GM19452 (cell line): ENCODE data around the gene WDR91.

Experiments
- ATAC-seq: cut with Tn5 transposase; IDR thresholded peaks from one replicate; pipeline ENCODE4 v1.9.1; 2021; ENCODE audit not compliant: unreplicated experiment

The WDR91 gene

GRCh38 chr7:135164357-135165061, 46.8 kb downstream of the WDR91 start:
- no peak for ATAC-seq

GRCh38 chr7:135162382-135163001, 48.8 kb downstream of the WDR91 start:
- ATAC-seq, result no peak

- no peak for ATAC-seq
Measured at GRCh38 chr7:135161669-135162068, 49.7 kb downstream of the WDR91 start.

- no peak for ATAC-seq
Measured at GRCh38 chr7:135160858-135161653, 50.3 kb downstream of the WDR91 start.

- ATAC-seq, result peak; percentile 72
Measured at GRCh38 chr7:135160098-135160857, 51.0 kb downstream of the WDR91 start.

- no peak for ATAC-seq
Measured at GRCh38 chr7:135159359-135160085, 51.8 kb downstream of the WDR91 start.

GRCh38 chr7:135158874-135159273, 52.5 kb downstream of the WDR91 start:
- no peak for ATAC-seq

- ATAC-seq, result no peak
Measured at GRCh38 chr7:135158141-135158655, 53.1 kb downstream of the WDR91 start.

- ATAC-seq, result no peak
Measured at GRCh38 chr7:135156290-135156689, 55.0 kb downstream of the WDR91 start.

- no peak for ATAC-seq
Measured at GRCh38 chr7:135154734-135155133, 56.6 kb downstream of the WDR91 start.

- ATAC-seq, result no peak
Measured at GRCh38 chr7:135152442-135152841, 58.9 kb downstream of the WDR91 start.

GRCh38 chr7:135151533-135151932, 59.8 kb downstream of the WDR91 start:
- ATAC-seq, result no peak

GRCh38 chr7:135151132-135151531, 60.2 kb downstream of the WDR91 start:
- ATAC-seq, result no peak

GRCh38 chr7:135150072-135150782, 61.1 kb downstream of the WDR91 start:
- ATAC-seq, result no peak

GRCh38 chr7:135147899-135148721, 63.2 kb downstream of the WDR91 start, which contains the start of gene TMEM140:
Gene TMEM140 (plus strand): TSS chr7:135148072. CDS start chr7:135164442, 16,370 bp downstream.
- peak; percentile 69 for ATAC-seq

- peak; percentile 11 for ATAC-seq
Measured at GRCh38 chr7:135147341-135147898, 63.9 kb downstream of the WDR91 start.

GRCh38 chr7:135143885-135144668, 67.2 kb downstream of the WDR91 start:
- ATAC-seq, result no peak
